ENCODE measurements around the gene NXT2.

NXT2 gene

DNA sequence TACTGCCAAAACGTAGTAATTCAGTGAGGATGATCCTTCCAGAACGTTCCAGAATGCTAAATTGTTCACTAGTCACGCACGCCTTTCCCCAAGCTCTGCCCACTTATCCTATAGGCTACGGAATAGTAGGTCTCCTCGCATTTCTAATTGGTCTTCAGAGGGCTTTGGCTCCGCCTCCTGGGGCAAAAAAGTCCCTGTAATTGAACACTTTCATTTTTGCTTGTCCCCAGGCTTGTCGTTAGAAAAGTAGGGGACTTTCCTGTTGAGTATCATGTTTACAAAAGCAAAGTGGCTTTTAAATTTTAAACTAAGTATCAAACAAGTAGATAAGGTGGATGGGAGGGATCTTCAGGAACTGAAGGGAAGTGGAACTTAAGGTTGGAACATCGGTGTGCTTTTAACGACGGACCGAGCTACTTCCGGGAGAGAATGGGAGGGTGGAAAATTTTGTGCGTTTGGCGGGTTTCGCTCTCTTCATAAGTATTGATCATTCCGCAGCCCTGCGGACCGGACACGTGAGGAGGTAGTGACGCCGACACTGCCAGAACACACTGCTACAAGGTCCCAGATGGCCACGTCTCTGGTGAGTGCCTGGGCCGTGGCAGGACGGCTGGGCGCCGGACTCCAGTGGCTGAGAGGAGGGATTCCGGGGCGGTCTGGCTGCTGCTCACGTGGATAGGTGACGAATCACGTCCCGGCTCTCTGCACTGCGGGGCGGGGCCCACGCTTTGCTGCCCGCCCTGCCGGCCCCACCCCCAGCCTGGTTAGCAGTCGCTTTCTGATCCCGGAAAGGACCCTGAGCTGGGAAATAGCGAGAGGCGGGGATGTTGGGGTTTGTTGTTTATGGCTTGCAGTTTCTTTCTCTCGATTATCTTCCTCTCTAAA lies at the start of gene NXT2:
TSS of gene NXT2 (plus strand) at position 406 of the 885 bp plus-strand sequence. CDS start at position 569, 163 bp downstream.
- peak; percentile 94 to 96 for DNase-seq (ENCODE audit: low read depth in 2 of 2)
- H3K4me3 ChIP-seq (replicated peaks in 1 of 2; ENCODE audit: low read depth in 2 of 2, low read length in 2 of 2) = peak within 1 kb of the TSS; percentile 54 to 70
- TF ChIP-seq, protein P1, sequence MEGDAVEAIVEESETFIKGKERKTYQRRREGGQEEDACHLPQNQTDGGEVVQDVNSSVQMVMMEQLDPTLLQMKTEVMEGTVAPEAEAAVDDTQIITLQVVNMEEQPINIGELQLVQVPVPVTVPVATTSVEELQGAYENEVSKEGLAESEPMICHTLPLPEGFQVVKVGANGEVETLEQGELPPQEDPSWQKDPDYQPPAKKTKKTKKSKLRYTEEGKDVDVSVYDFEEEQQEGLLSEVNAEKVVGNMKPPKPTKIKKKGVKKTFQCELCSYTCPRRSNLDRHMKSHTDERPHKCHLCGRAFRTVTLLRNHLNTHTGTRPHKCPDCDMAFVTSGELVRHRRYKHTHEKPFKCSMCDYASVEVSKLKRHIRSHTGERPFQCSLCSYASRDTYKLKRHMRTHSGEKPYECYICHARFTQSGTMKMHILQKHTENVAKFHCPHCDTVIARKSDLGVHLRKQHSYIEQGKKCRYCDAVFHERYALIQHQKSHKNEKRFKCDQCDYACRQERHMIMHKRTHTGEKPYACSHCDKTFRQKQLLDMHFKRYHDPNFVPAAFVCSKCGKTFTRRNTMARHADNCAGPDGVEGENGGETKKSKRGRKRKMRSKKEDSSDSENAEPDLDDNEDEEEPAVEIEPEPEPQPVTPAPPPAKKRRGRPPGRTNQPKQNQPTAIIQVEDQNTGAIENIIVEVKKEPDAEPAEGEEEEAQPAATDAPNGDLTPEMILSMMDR (IDR thresholded peaks at IDR 0.05; ENCODE audit: low read depth, low read length) = no peak

GRCh38 chrX:109487640-109488039 lies 49.0 kb upstream of the NXT2 start:
- no peak overlapping the region for H3K4me3 ChIP-seq (replicated peaks in 1 of 2; ENCODE audit: low read depth in 2 of 2, low read length in 2 of 2)
- TF ChIP-seq, protein P1 (IDR thresholded peaks at IDR 0.05; ENCODE audit: low read depth, low read length) = no peak
- DNase-seq (ENCODE audit: low read depth in 2 of 2) = no peak

GRCh38 chrX:109489174-109489573 lies 47.5 kb upstream of the NXT2 start:
- no peak overlapping the region for H3K4me3 ChIP-seq (replicated peaks in 1 of 2; ENCODE audit: low read depth in 2 of 2, low read length in 2 of 2)
- no peak for DNase-seq (ENCODE audit: low read depth in 2 of 2)
- TF ChIP-seq, protein P1 (IDR thresholded peaks at IDR 0.05; ENCODE audit: low read depth, low read length) = no peak

DNA sequence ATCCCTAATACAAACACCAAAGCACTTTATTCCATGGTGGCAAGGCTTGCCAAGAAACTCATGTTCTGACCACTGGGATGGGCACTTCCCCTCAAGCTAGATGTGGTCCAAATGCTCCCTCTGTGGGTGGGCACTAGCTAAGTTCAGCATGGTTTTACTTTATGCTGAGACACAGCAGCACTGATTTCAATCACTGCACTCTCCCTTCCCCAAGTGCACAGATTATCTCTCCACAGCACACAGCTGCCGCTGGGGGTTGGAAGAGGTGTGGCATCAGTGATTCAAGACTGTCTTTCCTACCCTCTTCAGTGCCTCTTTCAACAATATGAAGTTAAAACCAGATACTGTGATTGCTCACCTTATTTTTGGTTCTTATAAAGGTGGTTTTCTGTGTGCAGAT lies 38.2 kb upstream of the NXT2 start:
- TF ChIP-seq, protein P1 (IDR thresholded peaks at IDR 0.05; ENCODE audit: low read depth, low read length) = no peak
- DNase-seq (ENCODE audit: low read depth in 2 of 2) = no peak
- no peak overlapping the region for H3K4me3 ChIP-seq (replicated peaks in 1 of 2; ENCODE audit: low read depth in 2 of 2, low read length in 2 of 2)

- DNase-seq (ENCODE audit: low read depth in 2 of 2) = no peak
- no peak overlapping the region for H3K4me3 ChIP-seq (replicated peaks in 1 of 2; ENCODE audit: low read depth in 2 of 2, low read length in 2 of 2)
- TF ChIP-seq, protein P1 (IDR thresholded peaks at IDR 0.05; ENCODE audit: low read depth, low read length) = no peak
These were observed 35.5 kb upstream of the NXT2 start for GRCh38 chrX:109501176-109501575.

GRCh38 chrX:109508915-109509314 lies 27.7 kb upstream of the NXT2 start:
- TF ChIP-seq, protein P1 (IDR thresholded peaks at IDR 0.05; ENCODE audit: low read depth, low read length) = no peak
- no peak overlapping the region for H3K4me3 ChIP-seq (replicated peaks in 1 of 2; ENCODE audit: low read depth in 2 of 2, low read length in 2 of 2)
- DNase-seq (ENCODE audit: low read depth in 2 of 2) = no peak

All from cardiac fibroblast (primary cell).